ENCODE data around the gene TRANK1.

The TRANK1 gene

DNA sequence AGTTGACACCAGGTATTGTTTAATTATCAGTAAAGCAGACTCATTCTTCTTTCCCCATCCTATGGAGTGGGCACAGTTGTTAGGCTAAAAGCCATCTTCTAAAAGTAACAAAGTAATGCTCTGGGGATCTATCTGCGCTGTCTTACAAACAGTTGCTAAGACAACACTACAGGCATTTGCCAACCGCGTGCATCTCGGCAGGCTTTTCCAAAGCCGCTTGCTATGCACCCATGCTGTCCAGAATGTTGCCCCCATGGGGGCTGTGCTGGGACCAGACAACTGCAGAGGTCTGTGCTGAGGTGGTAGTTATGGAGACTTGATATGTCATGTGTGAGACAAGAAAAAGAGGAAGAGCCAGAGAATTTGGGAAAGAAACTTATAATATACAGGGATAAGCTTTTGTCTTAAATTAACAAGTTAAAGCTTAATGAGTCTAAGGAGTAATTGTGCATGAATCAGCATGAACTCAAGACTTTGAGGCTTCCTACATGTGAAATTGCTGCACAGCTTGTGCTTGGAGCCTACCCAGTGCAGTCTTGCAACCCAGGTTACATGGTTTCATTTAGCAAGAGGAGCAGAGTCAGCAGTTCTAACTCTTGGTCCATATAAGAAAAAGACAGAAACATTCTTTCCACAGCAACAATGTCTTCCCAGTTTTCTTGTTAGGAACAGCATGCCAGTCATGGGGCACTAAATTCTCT lies 141.6 kb downstream of the TRANK1 start:
- Histone ChIP-seq H3K27me3 (ENCODE audit: insufficient read depth, low read length) (no peaks in the 10 kb centered on the region), H3K4me1 (ENCODE audit: insufficient read depth, low read length) (no peaks in the 10 kb centered on the region), H3K36me3 (ENCODE audit: insufficient read depth, low read depth, low read length) (no peaks in the 10 kb centered on the region), H3K4me3 (ENCODE audit: low read length) (no peak overlapping the region), H3K9ac (ENCODE audit: low read depth, low read length) (no peak overlapping the region), H3K9me3 (ENCODE audit: insufficient read depth, low read depth, low read length) (peaks cover 6% of the 10 kb centered on the region; the same call in 1 of the 2 replicates), H3K27ac (ENCODE audit: low read length) (no peak overlapping the region)

DNA sequence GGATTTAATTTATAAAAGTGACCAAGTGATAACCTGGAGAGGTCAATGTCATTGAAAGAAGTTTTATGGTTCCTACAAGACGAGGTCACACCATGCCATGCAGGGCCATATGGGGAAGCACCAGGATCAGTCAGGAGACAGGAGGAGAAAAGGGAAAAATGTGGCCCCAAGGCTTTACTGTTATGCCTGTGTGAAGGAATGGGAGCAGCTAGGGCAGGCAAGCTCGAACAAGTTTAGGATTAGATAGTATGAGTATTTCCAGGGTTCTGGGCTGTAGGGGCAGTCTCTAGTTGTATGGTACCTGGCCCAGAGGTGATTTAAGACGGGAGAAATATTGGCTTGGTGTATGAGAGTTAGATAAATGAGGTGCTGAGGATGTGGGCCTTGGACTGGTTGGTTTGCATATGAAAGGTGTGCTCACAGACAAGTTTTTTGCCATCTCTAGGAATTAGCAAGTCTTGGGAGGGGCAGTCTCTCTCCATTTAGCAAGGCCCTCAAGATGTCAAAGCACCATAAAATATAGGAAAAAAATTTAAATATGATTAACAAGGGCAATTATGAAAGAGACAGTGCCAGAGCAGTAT lies 144.2 kb downstream of the TRANK1 start:
- Histone ChIP-seq H3K4me3 (ENCODE audit: low read length) (no peak overlapping the region), H3K27ac (ENCODE audit: low read length) (no peak overlapping the region), H3K9ac (ENCODE audit: low read depth, low read length) (no peak overlapping the region), H3K4me1 (ENCODE audit: insufficient read depth, low read length) (no peaks in the 10 kb centered on the region), H3K9me3 (ENCODE audit: insufficient read depth, low read depth, low read length) (no peaks in the 10 kb centered on the region), H3K27me3 (ENCODE audit: insufficient read depth, low read length) (no peaks in the 10 kb centered on the region), H3K36me3 (ENCODE audit: insufficient read depth, low read depth, low read length) (no peaks in the 10 kb centered on the region)

DNA sequence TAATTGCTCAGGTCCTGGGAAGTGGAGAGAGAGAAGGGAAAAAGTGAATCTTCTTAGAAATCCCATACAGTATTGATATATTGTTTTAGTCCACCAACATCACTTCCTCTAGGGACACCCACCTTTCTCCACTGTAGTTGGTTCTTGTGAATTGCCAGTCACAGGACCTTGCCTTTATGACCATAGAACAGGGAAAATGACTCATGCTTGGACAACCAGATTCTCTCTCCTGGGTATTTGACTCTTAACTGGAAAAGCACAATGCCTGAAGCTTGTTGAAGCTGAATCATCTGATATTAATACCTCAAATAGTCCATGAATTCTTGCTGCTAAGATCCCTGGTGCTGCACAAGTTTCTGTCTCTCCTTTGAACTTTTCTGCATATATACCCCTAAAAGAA lies 148.0 kb downstream of the TRANK1 start:
- Histone ChIP-seq H3K27ac (ENCODE audit: low read length) (no peak overlapping the region), H3K27me3 (ENCODE audit: insufficient read depth, low read length) (no peaks in the 10 kb centered on the region), H3K9me3 (ENCODE audit: insufficient read depth, low read depth, low read length) (no peaks in the 10 kb centered on the region), H3K4me1 (ENCODE audit: insufficient read depth, low read length) (no peaks in the 10 kb centered on the region), H3K36me3 (ENCODE audit: insufficient read depth, low read depth, low read length) (no peaks in the 10 kb centered on the region), H3K9ac (ENCODE audit: low read depth, low read length) (no peak overlapping the region), H3K4me3 (ENCODE audit: low read length) (no peak overlapping the region)

DNA sequence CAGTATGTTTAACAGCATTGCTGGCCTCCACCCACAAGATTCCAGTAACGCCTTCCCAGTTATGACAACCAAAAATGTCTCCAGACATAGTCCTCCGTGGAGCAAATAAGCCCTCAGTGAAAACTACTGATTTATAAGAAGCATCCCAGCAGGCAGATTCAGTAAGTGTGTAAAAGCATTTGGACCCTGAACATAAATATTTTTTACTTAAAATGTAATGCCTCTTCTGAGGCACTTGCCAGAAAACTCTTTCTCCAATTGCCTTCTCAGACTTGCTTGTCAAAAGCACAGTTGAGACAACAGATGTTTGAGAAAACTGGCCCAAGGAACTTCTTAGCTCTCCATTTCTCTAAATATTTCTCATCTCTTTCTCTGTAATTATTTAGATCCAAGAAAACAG lies 148.7 kb downstream of the TRANK1 start:
- no peaks in the 10 kb centered on the region for H3K4me1 ChIP-seq (ENCODE audit: insufficient read depth, low read length)
- no peaks in the 10 kb centered on the region for H3K36me3 ChIP-seq (ENCODE audit: insufficient read depth, low read depth, low read length)
- no peaks in the 10 kb centered on the region for H3K27me3 ChIP-seq (ENCODE audit: insufficient read depth, low read length)
- H3K4me3 ChIP-seq (ENCODE audit: low read length), result no peak overlapping the region
- no peak overlapping the region for H3K9ac ChIP-seq (ENCODE audit: low read depth, low read length)
- no peak overlapping the region for H3K27ac ChIP-seq (ENCODE audit: low read length)
- H3K9me3 ChIP-seq (ENCODE audit: insufficient read depth, low read depth, low read length), result no peaks in the 10 kb centered on the region

DNA sequence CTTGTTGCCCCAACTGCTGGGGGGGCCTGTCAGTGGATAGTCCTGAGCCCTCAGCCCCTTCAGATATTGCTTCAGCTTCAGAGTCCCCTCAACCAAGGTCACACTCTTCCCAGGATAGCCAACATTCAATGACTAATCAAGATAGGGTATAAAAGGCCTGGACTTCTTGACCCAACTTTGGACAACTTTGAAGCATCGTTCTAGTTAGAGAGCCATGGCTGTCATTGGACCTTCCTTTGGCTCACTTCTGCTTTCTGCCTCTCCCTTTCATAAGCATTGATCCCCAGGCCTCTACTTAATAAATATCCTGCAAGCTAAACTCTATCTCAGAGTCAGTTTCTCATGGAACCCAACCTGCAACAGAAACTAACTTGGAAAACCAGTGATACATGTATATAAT lies 149.2 kb downstream of the TRANK1 start:
- Histone ChIP-seq H3K4me1 (ENCODE audit: insufficient read depth, low read length) (no peaks in the 10 kb centered on the region), H3K9ac (ENCODE audit: low read depth, low read length) (no peak overlapping the region), H3K27ac (ENCODE audit: low read length) (no peak overlapping the region), H3K36me3 (ENCODE audit: insufficient read depth, low read depth, low read length) (no peaks in the 10 kb centered on the region), H3K27me3 (ENCODE audit: insufficient read depth, low read length) (no peaks in the 10 kb centered on the region), H3K9me3 (ENCODE audit: insufficient read depth, low read depth, low read length) (no peaks in the 10 kb centered on the region), H3K4me3 (ENCODE audit: low read length) (no peak overlapping the region)

DNA sequence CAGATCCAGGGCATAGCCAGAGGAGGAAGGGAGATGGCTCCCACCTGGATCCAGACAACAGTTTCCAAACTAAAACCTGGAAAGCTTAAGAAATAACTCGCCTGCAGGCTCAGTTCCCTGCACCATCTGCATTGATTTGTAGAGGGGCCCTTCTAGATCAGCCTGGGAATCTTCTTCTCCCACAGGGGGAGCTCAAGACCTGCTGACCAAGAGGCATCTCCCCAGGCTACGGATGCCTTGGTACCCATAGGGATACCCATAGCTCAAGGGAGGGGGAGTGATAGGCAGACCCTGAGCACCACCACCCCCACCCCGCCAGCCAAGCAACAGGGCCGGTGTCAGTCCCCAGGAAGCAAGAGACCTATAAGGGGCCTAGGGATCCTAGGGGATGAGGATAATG lies 152.5 kb downstream of the TRANK1 start:
- no peak overlapping the region for H3K4me3 ChIP-seq (ENCODE audit: low read length)
- H3K9me3 ChIP-seq (ENCODE audit: insufficient read depth, low read depth, low read length), result no peaks in the 10 kb centered on the region
- no peak overlapping the region for H3K27ac ChIP-seq (ENCODE audit: low read length)
- no peaks in the 10 kb centered on the region for H3K36me3 ChIP-seq (ENCODE audit: insufficient read depth, low read depth, low read length)
- no peaks in the 10 kb centered on the region for H3K27me3 ChIP-seq (ENCODE audit: insufficient read depth, low read length)
- no peak overlapping the region for H3K9ac ChIP-seq (ENCODE audit: low read depth, low read length)
- H3K4me1 ChIP-seq (ENCODE audit: insufficient read depth, low read length), result no peaks in the 10 kb centered on the region

DNA sequence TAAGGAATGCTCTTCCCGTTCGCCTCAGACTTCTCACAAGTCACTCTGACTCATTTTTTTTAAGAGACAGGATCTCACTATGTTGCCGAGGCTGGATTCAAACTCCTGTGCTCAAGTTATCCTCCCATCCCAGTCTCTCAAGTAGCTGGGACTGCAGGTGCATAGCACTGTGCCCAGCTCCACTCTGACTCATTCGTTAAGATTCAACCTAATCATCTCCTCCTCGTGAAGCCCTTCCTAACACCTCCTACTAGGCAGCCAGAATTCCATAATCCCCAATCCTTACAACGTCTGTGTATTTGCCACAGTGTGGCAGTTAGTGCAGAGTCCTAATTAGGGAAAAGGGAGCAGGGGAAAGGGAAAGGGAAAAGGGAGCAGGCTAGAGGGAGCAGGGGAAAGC lies 154.1 kb downstream of the TRANK1 start:
- no peak overlapping the region for H3K27ac ChIP-seq (ENCODE audit: low read length)
- no peaks in the 10 kb centered on the region for H3K36me3 ChIP-seq (ENCODE audit: insufficient read depth, low read depth, low read length)
- no peaks in the 10 kb centered on the region for H3K9me3 ChIP-seq (ENCODE audit: insufficient read depth, low read depth, low read length)
- H3K27me3 ChIP-seq (ENCODE audit: insufficient read depth, low read length), result no peaks in the 10 kb centered on the region
- no peak overlapping the region for H3K9ac ChIP-seq (ENCODE audit: low read depth, low read length)
- H3K4me3 ChIP-seq (ENCODE audit: low read length), result no peak overlapping the region
- no peaks in the 10 kb centered on the region for H3K4me1 ChIP-seq (ENCODE audit: insufficient read depth, low read length)

DNA sequence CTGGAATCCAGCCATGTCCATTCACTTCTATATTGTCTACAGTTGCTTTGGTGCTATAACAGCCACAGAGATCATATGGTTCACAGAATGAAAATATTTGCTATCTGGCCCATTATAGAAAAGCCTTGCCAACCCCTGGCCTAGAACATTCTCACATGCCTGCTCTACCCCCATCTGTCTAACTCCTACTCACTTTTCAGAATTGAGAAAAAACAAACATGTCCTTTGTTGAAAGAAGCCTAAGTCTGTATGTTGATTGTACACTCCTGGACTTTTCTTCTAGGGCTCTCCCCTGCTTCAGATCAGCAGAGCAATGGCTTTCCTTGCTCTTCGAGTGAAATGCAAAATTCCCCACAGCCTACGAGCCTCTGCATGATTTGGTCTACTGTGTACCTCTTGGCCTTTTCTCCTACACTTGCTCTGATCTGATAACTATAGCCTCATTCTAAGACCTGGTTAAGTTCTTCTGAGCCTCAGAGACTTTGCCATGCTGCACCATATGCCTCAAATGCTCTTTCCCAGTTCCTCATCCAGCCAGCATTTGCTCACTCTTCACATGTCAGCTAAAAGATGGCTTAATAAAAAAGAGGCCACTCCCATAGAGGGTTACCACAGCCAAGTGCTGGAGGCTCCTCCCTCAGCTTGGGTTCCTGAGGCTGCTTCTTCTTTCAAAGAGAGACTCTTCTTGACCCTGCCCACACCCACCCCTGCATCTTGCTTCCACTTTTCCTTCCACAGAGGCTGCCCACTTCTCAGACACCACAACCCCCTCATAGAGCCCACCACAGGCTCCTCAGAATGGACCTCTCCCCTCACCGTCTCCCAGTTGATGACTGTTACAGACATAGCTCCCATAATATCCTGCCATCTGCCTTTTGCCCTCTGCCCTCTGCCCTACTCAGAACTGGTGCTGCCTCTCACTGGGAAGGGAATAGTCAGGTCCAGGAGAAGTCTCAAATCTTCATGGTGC lies 157.6 kb downstream of the TRANK1 start:
- no peaks in the 10 kb centered on the region for H3K9me3 ChIP-seq (ENCODE audit: insufficient read depth, low read depth, low read length)
- no peak overlapping the region for H3K4me3 ChIP-seq (ENCODE audit: low read length)
- no peak overlapping the region for H3K9ac ChIP-seq (ENCODE audit: low read depth, low read length)
- H3K27me3 ChIP-seq (ENCODE audit: insufficient read depth, low read length), result no peaks in the 10 kb centered on the region
- H3K4me1 ChIP-seq (ENCODE audit: insufficient read depth, low read length), result no peaks in the 10 kb centered on the region
- no peaks in the 10 kb centered on the region for H3K36me3 ChIP-seq (ENCODE audit: insufficient read depth, low read depth, low read length)
- H3K27ac ChIP-seq (ENCODE audit: low read length), result no peak overlapping the region

DNA sequence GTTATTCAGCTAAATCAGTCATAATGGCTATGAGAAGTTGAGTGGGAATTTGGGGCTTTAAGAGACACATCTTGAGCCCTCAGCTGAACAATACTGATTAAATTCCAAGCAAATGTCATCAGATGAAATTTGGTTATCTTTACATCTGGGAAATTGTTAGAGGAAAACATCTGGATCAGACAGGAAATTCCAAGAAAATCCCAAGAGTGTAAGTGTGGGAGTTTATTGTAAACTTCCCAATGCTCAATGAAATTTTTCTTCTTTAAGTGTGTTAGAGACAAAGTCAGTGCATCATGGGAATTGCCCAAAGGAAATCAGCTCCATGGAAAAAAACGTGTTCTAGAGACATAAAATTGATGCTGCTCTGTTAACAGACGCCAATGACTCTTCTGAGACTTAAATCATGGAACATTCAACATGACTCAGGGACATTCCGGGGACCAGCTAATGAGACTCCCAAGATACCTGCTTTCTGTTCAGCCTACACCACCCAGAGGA lies 160.7 kb downstream of the TRANK1 start:
- no peak overlapping the region for H3K4me3 ChIP-seq (ENCODE audit: low read length)
- H3K9me3 ChIP-seq (ENCODE audit: insufficient read depth, low read depth, low read length), result no peaks in the 10 kb centered on the region
- no peak overlapping the region for H3K9ac ChIP-seq (ENCODE audit: low read depth, low read length)
- no peaks in the 10 kb centered on the region for H3K36me3 ChIP-seq (ENCODE audit: insufficient read depth, low read depth, low read length)
- no peaks in the 10 kb centered on the region for H3K4me1 ChIP-seq (ENCODE audit: insufficient read depth, low read length)
- H3K27ac ChIP-seq (ENCODE audit: low read length), result no peak overlapping the region
- H3K27me3 ChIP-seq (ENCODE audit: insufficient read depth, low read length), result no peaks in the 10 kb centered on the region

DNA sequence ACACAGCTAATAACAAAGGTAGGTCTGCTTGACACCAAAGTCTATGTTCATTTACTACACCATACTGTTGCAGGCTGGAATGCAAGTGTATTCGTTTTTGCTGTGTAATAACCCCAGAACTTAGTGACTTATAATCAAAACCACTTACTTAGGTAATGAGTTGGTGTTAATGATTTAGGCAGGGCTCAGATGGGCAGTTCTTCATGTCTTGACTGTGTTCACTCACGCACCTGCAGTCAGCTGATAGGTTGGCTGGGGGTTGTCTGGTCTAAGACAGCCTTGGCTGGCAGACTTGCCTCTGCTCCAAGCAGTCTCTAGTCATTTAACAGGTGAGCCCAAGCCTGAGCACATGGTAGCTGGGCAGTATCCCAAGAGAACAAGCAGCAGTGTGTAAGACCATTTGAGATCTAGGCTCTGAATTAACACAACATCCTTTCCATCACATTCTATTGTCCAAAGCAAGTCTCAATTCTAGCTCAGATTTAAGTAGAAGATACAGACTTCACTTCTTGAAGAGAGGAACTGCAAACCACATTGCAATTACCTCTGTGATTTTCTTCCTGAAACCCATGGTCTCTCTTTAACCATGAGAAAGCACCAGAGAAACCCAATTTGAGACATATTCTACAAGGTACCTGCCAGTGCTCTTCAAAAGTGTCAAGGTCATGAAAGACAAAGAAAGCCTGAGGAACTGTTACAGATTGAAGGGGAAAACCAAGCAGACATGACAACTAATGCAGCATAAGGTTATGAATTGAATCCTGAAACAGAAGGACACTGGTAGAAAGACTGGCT lies 167.2 kb downstream of the TRANK1 start:
- Histone ChIP-seq H3K9ac (ENCODE audit: low read depth, low read length) (no peak overlapping the region), H3K9me3 (ENCODE audit: insufficient read depth, low read depth, low read length) (no peaks in the 10 kb centered on the region), H3K27ac (ENCODE audit: low read length) (no peak overlapping the region), H3K36me3 (ENCODE audit: insufficient read depth, low read depth, low read length) (no peaks in the 10 kb centered on the region), H3K4me3 (ENCODE audit: low read length) (no peak overlapping the region), H3K4me1 (ENCODE audit: insufficient read depth, low read length) (peaks cover 3% of the 10 kb centered on the region; the same call in 1 of the 2 replicates), H3K27me3 (ENCODE audit: insufficient read depth, low read length) (no peaks in the 10 kb centered on the region)

Measured in iPS-20b (cell line).